HFF-Myc (cell line): ENCODE data around the gene DEFB132.

ENCODE experiments used
- DNase-seq: peaks from one replicate; pipeline ENCODE4 v3.0.0-alpha.2; 2011; ENCODE audit warnings: low read depth; ENCODE audit errors: extremely low read depth
- H3K4me3 ChIP-seq: replicated peaks from 2 replicates; pipeline ENCODE4 v1.5.1; 2011; ENCODE audit warnings: low read depth, mild to moderate bottlenecking, control low read depth, low read length
- CTCF ChIP-seq: IDR thresholded peaks from 2 replicates; pipeline ENCODE4 v1.5.1; 2012; ENCODE audit warnings: mild to moderate bottlenecking, low read depth, low read length, control low read depth; ENCODE audit errors: missing control alignments

The DEFB132 gene

GRCh38 chr20:259981-260380 is 2.5 kb downstream of the DEFB132 start:
- no peak for TF ChIP-seq CTCF
- no peak overlapping the region for H3K4me3 ChIP-seq
- no peak for DNase-seq

DNA sequence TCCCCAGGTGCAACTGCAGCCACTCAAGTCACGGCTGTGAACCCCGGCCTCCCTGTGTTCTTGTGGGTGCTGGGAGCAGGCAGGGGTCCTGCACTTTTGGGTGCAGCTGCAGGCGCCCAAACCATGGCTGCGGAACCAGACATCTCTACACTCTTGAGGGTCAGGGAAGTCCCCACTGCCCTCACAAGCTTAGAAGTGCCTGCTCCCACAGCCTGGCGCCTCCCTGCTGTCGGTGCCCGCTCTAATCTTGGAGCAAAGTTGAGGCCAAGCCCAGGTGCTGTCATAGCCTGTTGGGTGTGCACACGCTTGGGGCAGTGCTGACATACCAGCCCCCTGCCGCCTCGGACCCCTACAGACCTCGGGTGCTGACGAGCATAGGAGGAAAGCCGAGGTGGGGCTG is 6.2 kb downstream of the DEFB132 start:
- DNase-seq, result no peak
- TF ChIP-seq CTCF, result no peak
- H3K4me3 ChIP-seq, result no peak overlapping the region

DNA sequence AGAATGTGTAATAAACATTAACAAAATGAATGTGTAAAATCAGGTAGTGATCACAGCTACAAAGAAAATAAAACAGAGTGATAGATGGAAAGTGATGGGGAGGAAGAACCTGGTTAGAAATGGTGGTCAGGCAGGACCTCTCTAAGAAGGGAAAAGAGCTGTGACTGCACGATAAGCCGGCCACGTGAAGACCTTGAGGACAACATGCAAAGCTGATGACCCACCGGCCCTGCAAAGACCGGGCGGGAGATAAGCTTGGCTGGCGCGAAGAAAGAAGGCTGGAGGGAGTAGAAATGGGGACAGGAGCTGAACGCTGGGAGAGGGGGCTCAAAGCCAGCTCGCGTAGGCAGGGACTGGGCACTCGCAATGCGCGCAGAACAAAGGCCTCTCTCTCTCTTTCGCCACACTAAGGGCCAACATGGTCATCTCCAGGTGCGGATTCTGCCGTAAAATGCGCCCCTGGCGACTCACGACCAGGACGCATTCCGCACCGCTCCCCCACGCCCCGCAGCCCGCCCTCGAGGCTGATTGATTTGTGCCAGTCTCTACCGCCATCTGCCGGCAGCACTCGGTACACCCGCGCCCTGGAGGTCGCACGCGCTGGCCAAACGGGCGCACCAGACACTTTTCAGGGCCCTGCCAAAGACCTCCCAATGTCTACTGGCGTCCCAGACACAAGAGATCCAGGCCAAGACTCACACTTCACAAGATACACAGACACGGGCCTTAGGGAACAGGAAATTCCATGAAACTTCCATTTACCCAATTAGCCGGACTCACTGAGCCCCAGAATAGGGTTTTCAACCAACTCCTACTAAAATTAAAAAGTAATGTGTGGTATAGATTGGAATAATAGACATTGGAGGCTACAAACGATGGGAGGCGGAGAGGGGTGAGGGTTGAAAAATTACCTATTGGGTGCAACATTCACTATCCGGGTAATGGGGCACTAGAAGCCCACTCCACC is 9.4 kb downstream of the DEFB132 start:
- peak overlapping the region; percentile 37 for H3K4me3 ChIP-seq
- TF ChIP-seq CTCF, result peak; percentile 90
- DNase-seq, result peak; percentile 61

DNA sequence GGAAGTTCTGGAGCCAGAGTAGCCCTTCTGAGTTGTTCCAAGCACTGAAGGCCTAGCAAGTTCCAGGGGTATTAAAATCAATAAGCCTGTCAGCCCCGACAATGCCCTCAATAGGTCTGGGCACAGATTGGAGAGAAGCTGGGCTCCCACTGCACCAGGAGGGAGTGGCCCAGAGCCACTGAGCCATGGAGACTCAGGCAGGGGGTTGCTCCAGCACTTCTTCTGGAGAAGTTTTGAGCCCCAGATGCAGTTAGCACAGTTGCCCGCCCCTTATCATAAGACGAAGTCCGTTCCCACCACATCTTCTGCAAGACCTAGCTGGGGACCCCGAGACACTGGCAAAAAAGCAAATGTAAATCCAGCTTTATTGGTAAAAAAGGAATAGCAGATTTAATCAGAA is 13.0 kb downstream of the DEFB132 start:
- TF ChIP-seq CTCF, result no peak
- DNase-seq, result no peak
- no peak overlapping the region for H3K4me3 ChIP-seq

DNA sequence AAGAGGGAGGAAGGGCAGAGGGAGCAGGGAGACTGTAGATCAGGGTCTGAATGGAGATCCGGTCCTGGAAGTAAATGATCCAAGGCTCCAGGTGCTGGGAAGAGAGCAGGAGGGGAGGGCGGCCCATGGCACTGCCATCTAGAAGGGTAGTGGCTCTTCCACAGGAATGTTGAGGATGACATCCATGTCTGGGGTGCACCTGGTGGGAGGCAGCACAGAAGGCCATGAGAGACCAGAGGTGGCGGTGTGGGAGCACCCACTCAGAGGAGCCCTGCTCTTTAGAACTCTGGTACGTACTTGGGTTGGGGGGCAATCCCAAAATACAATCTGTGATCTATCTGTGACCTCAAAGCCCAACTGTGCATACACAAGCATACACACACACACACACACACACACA is 13.5 kb downstream of the DEFB132 start:
- TF ChIP-seq CTCF, result no peak
- H3K4me3 ChIP-seq, result no peak overlapping the region
- no peak for DNase-seq

GRCh38 chr20:271528-271927 is 14.0 kb downstream of the DEFB132 start:
- no peak for DNase-seq
- no peak overlapping the region for H3K4me3 ChIP-seq
- TF ChIP-seq CTCF, result no peak
